Measurements from ENCODE around the gene GFRA4.
"Not testable (repeated sequence)": the region's sequence is repeated elsewhere in the genome, so short reads cannot be mapped to it uniquely, and the experiment has no call there.

Gene GFRA4

DNA sequence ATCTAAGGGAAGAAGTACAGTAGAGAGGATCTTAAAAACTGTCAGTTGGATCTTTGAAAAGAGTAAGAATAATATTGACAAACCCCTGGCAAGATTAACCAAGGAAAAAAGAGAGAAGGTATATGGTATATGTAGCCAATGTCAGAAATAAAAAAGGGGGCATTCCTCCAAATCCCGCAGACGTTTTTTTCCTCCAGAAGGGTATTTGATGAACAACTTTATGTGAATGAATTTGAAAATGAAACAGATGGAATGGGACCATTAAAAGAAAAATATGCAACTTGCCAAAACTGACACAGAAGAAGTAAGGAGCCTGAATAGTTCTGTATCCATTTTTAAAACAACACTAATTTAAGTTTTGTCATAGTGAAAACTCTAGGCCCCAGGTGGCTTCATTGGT lies 35.7 kb downstream of the GFRA4 start:
- no peak for TF ChIP-seq CTCF (IDR thresholded peaks at IDR 0.05; ENCODE audit: control extremely low read depth, extremely low read depth, low read depth, missing control alignments)
- CTCF ChIA-PET: no interaction called here
- DNase-seq (ENCODE audit: extremely low spot score): no peak
- POLR2A ChIA-PET: no interaction called here

DNA sequence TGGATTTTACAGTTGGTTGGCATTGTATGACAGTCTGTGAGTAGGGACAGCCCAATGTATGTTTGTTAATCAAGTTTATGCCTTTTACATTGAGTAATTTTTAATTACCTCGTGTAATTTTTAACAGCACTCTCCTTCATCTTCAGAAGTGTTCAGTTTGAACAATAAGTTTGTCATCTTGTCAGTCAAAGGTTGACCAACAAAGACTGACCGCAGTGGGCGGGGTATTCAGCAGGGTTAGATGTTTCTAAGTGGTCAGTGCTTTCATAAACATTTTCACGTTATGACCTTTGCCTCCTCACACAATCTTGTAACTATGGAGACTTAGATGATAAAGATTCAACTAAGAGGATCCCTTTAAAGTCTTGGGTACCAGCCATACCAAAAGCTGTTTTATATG lies 40.8 kb downstream of the GFRA4 start:
- no peak for TF ChIP-seq CTCF (IDR thresholded peaks at IDR 0.05; ENCODE audit: control extremely low read depth, extremely low read depth, low read depth, missing control alignments)
- no peak for DNase-seq (ENCODE audit: extremely low spot score)
- ChIA-PET CTCF (no interaction called here), POLR2A (no interaction called here)

GRCh38 chr20:3621111-3621510 lies 42.1 kb downstream of the GFRA4 start:
- DNase-seq (ENCODE audit: extremely low spot score): no peak
- no peak for TF ChIP-seq CTCF (IDR thresholded peaks at IDR 0.05; ENCODE audit: control extremely low read depth, extremely low read depth, low read depth, missing control alignments)
- ChIA-PET POLR2A (no interaction called here), CTCF (interaction anchor here (1.3 to 1.5 kb wide), 2 partner anchors 9 to 56 kb away, joined by 3 to 4 read pairs; no protein-coding TSS in a partner anchor)

- ChIA-PET CTCF (interaction anchor here (1.6 kb wide), 1 partner anchor 10 kb away, joined by 3 read pairs; no protein-coding TSS in a partner anchor), POLR2A (no interaction called here)
- TF ChIP-seq CTCF (IDR thresholded peaks at IDR 0.05; ENCODE audit: control extremely low read depth, extremely low read depth, low read depth, missing control alignments): no peak
- no peak for DNase-seq (ENCODE audit: extremely low spot score)
Measured at GRCh38 chr20:3616250-3616649, 46.9 kb downstream of the GFRA4 start.

- CTCF ChIA-PET; DNase-seq (ENCODE audit: extremely low spot score); POLR2A ChIA-PET: not testable (repeated sequence)
Measured at GRCh38 chr20:3615171-3615840, 47.9 kb downstream of the GFRA4 start.

- CTCF ChIA-PET: no interaction called here
- POLR2A ChIA-PET: no interaction called here
- TF ChIP-seq CTCF (IDR thresholded peaks at IDR 0.05; ENCODE audit: control extremely low read depth, extremely low read depth, low read depth, missing control alignments): no peak
- DNase-seq (ENCODE audit: extremely low spot score): no peak
Measured at GRCh38 chr20:3614466-3614865, 48.7 kb downstream of the GFRA4 start.

- no peak for TF ChIP-seq CTCF (IDR thresholded peaks at IDR 0.05; ENCODE audit: control extremely low read depth, extremely low read depth, low read depth, missing control alignments)
- no peak for DNase-seq (ENCODE audit: extremely low spot score)
- POLR2A ChIA-PET: no interaction called here
- CTCF ChIA-PET: no interaction called here
Measured at GRCh38 chr20:3613821-3614440, 49.3 kb downstream of the GFRA4 start.

Data from GM10248 (cell line).